SK-N-SH treated with all-trans-retinoic acid at 6 μM for 48 hours (cell line): ENCODE data around the gene HNRNPC.
"Not testable (repeated sequence)": the region's sequence is repeated elsewhere in the genome, so short reads cannot be mapped to it uniquely, and the experiment has no call there.

ENCODE experiments used
- ATAC-seq: fragments of 200-7000 bp; cut with Tn5 transposase; 3 replicates; pipeline ENCODE4 v1.9.1; 2020; ENCODE audit warnings: mild to moderate bottlenecking, moderate library complexity
- ARNTL ChIP-seq: fragments of 450-650 bp; formaldehyde crosslinking; IDR thresholded peaks from 2 replicates; pipeline ENCODE4 v1.5.0; 2020; ENCODE audit warnings: low read depth, mild to moderate bottlenecking, moderate library complexity, borderline replicate concordance
- BACH2 ChIP-seq: fragments of 250-450 bp; sonication (Bioruptor Pico); IDR thresholded peaks from 2 replicates; pipeline ENCODE4 v1.9.0; 2021; ENCODE audit warnings: mild to moderate bottlenecking, borderline replicate concordance
- CSDC2 ChIP-seq: fragments of 250-450 bp; sonication (Bioruptor Pico); IDR thresholded peaks from 2 replicates; pipeline ENCODE4 v1.5.0; 2020; ENCODE audit warnings: mild to moderate bottlenecking, moderate library complexity
- ESRRG ChIP-seq: fragments of 250-450 bp; sonication (Bioruptor Pico); IDR thresholded peaks from 2 replicates; pipeline ENCODE4 v1.6.1; 2021; ENCODE audit warnings: mild to moderate bottlenecking
- GLIS3 ChIP-seq: fragments of 250-450 bp; sonication (Bioruptor Pico); IDR thresholded peaks from 2 replicates; pipeline ENCODE4 v1.5.0; 2020; ENCODE audit warnings: mild to moderate bottlenecking, moderate library complexity
- ISL1 ChIP-seq: fragments of 250-450 bp; sonication (Bioruptor Pico); IDR thresholded peaks from 2 replicates; pipeline ENCODE4 v2.1.2; 2022; ENCODE audit warnings: mild to moderate bottlenecking, moderate library complexity
- PPARA ChIP-seq: fragments of 250-450 bp; sonication (Bioruptor Pico); IDR thresholded peaks from 2 replicates; pipeline ENCODE4 v1.5.0; 2020; ENCODE audit warnings: mild to moderate bottlenecking, borderline replicate concordance
- RARB ChIP-seq: fragments of 250-450 bp; sonication (Bioruptor Pico); IDR thresholded peaks from 2 replicates; pipeline ENCODE4 v1.8.0; 2021; ENCODE audit warnings: mild to moderate bottlenecking, moderate library complexity
- SNAI2 ChIP-seq: fragments of 250-450 bp; sonication (Bioruptor Pico); IDR thresholded peaks from 2 replicates; pipeline ENCODE4 v1.5.0; 2020; ENCODE audit warnings: mild to moderate bottlenecking, moderate library complexity
- TCF4 ChIP-seq: fragments of 250-450 bp; sonication (Bioruptor Pico); IDR thresholded peaks from 2 replicates; pipeline ENCODE4 v1.8.0; 2021; ENCODE audit warnings: mild to moderate bottlenecking, moderate library complexity, borderline replicate concordance
- TOX ChIP-seq: fragments of 250-450 bp; sonication (Bioruptor Pico); IDR thresholded peaks from 2 replicates; pipeline ENCODE4 v1.8.0; 2021; ENCODE audit warnings: mild to moderate bottlenecking, moderate library complexity, borderline replicate concordance
- ZFP3 ChIP-seq: fragments of 250-450 bp; sonication (Bioruptor Pico); IDR thresholded peaks from 2 replicates; pipeline ENCODE4 v1.5.0; 2020; ENCODE audit warnings: mild to moderate bottlenecking, moderate library complexity
- ZFP30 ChIP-seq: fragments of 450-650 bp; formaldehyde crosslinking; IDR thresholded peaks from 2 replicates; pipeline ENCODE4 v1.5.0; 2022; ENCODE audit warnings: mild to moderate bottlenecking, moderate library complexity
- ZNF565 ChIP-seq: fragments of 450-650 bp; formaldehyde crosslinking; conservative IDR thresholded peaks from 2 replicates; pipeline ENCODE4 v1.5.0; 2020; ENCODE audit warnings: low read depth, mild to moderate bottlenecking, moderate library complexity
- ZNF70 ChIP-seq: fragments of 450-650 bp; formaldehyde crosslinking; IDR thresholded peaks from 2 replicates; pipeline ENCODE4 v1.5.0; 2020; ENCODE audit warnings: mild to moderate bottlenecking, moderate library complexity
- ZNF8 ChIP-seq: fragments of 450-650 bp; formaldehyde crosslinking; IDR thresholded peaks from 2 replicates; pipeline ENCODE4 v1.5.0; 2020; ENCODE audit warnings: mild to moderate bottlenecking, moderate library complexity
- TF ChIP-seq, protein P1 (sequence below): fragments of 250-450 bp; sonication (Bioruptor Pico); IDR thresholded peaks from 2 replicates; pipeline ENCODE4 v1.8.0; 2020; ENCODE audit warnings: mild to moderate bottlenecking, moderate library complexity, borderline replicate concordance
- TF ChIP-seq, protein P2 (sequence below): fragments of 250-450 bp; sonication (Bioruptor Pico); IDR thresholded peaks from 2 replicates; pipeline ENCODE4 v1.5.1; 2020; ENCODE audit warnings: low read depth, mild to moderate bottlenecking, moderate library complexity
- TF ChIP-seq, protein P3 (sequence below): fragments of 250-450 bp; sonication (Bioruptor Pico); IDR thresholded peaks from 2 replicates; pipeline ENCODE4 v1.5.0; 2020; ENCODE audit warnings: mild to moderate bottlenecking, moderate library complexity
- TF ChIP-seq, protein P4 (sequence below): fragments of 250-450 bp; sonication (Bioruptor Pico); IDR thresholded peaks from 2 replicates; pipeline ENCODE4 v1.5.1; 2021; ENCODE audit warnings: mild to moderate bottlenecking, moderate library complexity

Gene HNRNPC

DNA sequence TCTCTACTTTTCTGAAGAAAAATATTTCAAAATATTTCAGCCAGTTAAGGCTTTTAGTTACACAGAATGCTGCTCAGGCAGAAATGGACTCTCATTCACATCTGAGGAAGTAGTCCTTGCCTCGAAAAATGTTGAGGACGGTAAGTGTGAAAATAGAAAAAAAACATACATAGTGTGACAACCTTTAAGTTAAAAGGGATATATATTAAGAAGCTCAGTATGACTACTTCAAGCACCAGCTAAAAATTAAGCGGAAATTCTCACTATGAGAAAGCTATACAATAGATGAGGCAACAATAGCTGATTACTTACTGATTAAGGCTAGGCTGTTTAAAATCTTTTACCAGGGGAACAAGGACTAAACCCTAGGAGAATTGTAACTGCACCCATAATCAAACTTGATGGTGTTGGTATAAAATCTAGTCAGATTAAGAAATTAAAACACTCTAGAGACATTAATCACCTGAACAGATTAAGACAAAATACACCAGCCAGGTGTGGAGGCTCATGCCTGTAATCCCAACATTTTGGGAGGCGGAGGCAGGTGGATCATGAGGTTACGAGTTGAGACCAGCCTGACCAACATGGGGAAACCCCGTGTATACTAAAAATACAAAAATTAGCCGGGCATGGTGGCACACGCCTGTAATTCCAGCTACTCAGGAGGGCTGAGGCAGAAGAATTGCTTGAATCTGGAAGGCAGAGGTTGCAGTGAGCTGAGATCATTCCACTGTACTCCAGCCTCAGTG lies 53.9 kb downstream of the HNRNPC start:
- ATAC-seq: no peak
- no peak for TF ChIP-seq ESRRG (CRISPR knock-in tag)
- TF ChIP-seq PPARA (CRISPR knock-in tag): no peak
- no peak for TF ChIP-seq ZNF70
- no peak for TF ChIP-seq ISL1 (CRISPR knock-in tag)
- TF ChIP-seq GLIS3: no peak
- no peak for TF ChIP-seq ZNF8
- TF ChIP-seq, protein P1, sequence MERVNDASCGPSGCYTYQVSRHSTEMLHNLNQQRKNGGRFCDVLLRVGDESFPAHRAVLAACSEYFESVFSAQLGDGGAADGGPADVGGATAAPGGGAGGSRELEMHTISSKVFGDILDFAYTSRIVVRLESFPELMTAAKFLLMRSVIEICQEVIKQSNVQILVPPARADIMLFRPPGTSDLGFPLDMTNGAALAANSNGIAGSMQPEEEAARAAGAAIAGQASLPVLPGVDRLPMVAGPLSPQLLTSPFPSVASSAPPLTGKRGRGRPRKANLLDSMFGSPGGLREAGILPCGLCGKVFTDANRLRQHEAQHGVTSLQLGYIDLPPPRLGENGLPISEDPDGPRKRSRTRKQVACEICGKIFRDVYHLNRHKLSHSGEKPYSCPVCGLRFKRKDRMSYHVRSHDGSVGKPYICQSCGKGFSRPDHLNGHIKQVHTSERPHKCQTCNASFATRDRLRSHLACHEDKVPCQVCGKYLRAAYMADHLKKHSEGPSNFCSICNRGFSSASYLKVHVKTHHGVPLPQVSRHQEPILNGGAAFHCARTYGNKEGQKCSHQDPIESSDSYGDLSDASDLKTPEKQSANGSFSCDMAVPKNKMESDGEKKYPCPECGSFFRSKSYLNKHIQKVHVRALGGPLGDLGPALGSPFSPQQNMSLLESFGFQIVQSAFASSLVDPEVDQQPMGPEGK (CRISPR knock-in tag): no peak
- TF ChIP-seq, protein P2, sequence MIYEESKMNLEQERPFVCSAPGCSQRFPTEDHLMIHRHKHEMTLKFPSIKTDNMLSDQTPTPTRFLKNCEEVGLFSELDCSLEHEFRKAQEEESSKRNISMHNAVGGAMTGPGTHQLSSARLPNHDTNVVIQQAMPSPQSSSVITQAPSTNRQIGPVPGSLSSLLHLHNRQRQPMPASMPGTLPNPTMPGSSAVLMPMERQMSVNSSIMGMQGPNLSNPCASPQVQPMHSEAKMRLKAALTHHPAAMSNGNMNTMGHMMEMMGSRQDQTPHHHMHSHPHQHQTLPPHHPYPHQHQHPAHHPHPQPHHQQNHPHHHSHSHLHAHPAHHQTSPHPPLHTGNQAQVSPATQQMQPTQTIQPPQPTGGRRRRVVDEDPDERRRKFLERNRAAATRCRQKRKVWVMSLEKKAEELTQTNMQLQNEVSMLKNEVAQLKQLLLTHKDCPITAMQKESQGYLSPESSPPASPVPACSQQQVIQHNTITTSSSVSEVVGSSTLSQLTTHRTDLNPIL (CRISPR knock-in tag): no peak
- TF ChIP-seq, protein P3, sequence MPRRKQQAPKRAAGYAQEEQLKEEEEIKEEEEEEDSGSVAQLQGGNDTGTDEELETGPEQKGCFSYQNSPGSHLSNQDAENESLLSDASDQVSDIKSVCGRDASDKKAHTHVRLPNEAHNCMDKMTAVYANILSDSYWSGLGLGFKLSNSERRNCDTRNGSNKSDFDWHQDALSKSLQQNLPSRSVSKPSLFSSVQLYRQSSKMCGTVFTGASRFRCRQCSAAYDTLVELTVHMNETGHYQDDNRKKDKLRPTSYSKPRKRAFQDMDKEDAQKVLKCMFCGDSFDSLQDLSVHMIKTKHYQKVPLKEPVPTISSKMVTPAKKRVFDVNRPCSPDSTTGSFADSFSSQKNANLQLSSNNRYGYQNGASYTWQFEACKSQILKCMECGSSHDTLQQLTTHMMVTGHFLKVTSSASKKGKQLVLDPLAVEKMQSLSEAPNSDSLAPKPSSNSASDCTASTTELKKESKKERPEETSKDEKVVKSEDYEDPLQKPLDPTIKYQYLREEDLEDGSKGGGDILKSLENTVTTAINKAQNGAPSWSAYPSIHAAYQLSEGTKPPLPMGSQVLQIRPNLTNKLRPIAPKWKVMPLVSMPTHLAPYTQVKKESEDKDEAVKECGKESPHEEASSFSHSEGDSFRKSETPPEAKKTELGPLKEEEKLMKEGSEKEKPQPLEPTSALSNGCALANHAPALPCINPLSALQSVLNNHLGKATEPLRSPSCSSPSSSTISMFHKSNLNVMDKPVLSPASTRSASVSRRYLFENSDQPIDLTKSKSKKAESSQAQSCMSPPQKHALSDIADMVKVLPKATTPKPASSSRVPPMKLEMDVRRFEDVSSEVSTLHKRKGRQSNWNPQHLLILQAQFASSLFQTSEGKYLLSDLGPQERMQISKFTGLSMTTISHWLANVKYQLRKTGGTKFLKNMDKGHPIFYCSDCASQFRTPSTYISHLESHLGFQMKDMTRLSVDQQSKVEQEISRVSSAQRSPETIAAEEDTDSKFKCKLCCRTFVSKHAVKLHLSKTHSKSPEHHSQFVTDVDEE (CRISPR knock-in tag): no peak
- no peak for TF ChIP-seq ARNTL (CRISPR knock-in tag)
- TF ChIP-seq TCF4 (CRISPR knock-in tag): no peak
- TF ChIP-seq, protein P4, sequence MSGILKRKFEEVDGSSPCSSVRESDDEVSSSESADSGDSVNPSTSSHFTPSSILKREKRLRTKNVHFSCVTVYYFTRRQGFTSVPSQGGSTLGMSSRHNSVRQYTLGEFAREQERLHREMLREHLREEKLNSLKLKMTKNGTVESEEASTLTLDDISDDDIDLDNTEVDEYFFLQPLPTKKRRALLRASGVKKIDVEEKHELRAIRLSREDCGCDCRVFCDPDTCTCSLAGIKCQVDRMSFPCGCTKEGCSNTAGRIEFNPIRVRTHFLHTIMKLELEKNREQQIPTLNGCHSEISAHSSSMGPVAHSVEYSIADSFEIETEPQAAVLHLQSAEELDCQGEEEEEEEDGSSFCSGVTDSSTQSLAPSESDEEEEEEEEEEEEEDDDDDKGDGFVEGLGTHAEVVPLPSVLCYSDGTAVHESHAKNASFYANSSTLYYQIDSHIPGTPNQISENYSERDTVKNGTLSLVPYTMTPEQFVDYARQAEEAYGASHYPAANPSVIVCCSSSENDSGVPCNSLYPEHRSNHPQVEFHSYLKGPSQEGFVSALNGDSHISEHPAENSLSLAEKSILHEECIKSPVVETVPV: no peak
- no peak for TF ChIP-seq ZFP30 (CRISPR knock-in tag)
- no peak for TF ChIP-seq ZNF565 (CRISPR knock-in tag)
- no peak for TF ChIP-seq CSDC2 (CRISPR knock-in tag)
- no peak for TF ChIP-seq BACH2 (CRISPR knock-in tag)
- TF ChIP-seq SNAI2 (CRISPR knock-in tag): no peak
- no peak for TF ChIP-seq RARB (CRISPR knock-in tag)
- TF ChIP-seq TOX (CRISPR knock-in tag): no peak
- TF ChIP-seq ZFP3 (CRISPR knock-in tag): no peak

DNA sequence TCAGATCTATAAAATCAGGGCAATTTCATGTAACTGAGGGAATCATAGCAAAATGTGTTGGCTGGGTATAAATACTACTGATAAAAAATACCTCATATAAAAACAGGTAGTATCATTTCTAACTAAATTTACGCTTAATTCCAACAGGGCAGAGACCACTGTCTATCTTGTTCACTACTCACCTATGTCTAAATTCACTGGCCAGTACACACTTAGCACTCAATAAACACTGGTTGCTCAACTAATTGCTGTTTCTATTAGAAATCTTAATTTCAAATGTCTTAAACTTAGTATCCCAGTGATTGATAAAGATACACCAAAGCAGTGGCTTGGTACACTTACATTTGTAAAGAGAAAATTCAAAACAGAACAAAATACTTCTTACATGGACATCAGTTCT lies 55.6 kb downstream of the HNRNPC start:
- TF ChIP-seq ZFP30 (CRISPR knock-in tag): no peak
- TF ChIP-seq, all 23 proteins: peak for 0
- ATAC-seq: no peak

DNA sequence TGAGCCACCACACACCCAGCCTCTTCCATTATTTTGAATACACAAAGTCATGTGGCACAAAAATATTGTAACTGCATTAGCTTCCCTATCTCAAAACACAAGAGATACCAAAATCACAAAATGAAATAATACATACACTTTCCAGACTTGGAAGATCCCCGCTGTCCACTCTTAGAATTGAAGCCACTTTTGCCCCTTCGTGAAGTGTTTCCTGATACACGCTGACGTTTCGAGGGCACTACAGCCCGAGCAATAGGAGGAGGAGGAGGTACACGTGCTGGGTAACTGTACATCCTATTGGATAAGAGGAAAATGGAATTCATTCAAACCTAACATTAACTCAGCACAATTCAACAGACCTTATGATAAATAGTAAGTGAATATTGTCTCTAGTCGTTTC lies 56.4 kb downstream of the HNRNPC start:
- not testable (repeated sequence) for ATAC-seq

DNA sequence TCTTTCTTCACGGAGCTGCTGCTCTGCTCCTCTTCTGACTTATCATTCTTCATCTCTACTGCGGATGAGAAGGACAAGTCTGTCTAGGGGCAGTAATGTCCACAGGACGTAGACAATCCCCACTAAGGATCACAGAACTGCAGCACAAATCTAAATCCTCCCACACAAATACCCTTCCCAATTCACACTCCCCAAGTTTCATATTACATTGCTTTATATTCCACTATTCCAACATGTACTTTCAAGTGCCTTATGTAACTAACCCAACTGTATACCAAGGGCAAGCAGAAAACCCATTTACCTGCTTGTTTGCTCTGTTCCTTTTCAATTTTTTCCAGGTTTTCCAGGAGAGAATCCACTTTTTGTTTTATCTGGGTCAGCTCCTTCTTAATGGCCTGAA lies 57.7 kb downstream of the HNRNPC start:
- no peak for ATAC-seq
- TF ChIP-seq TCF4 (CRISPR knock-in tag): no peak
- TF ChIP-seq CSDC2 (CRISPR knock-in tag): no peak
- TF ChIP-seq, protein P4: no peak
- no peak for TF ChIP-seq ZFP30 (CRISPR knock-in tag)
